D341Med (cell line): ENCODE measurements around the gene RNASEH1.

Experiments
- DNase-seq: peaks from one replicate; pipeline ENCODE4 v3.0.0; 2012; ENCODE audit warnings: low spot score

Gene RNASEH1

GRCh38 chr2:3558205-3559014 is at the start of gene RNASEH1:
Gene RNASEH1, minus strand, starts transcription at chr2:3558333. Its CDS starts 73 bp downstream, at chr2:3558260.
- peak; percentile 98 for DNase-seq

GRCh38 chr2:3606370-3607201 is 48.5 kb upstream of the RNASEH1 start:
- DNase-seq, result peak; percentile 35

GRCh38 chr2:3606028-3606369 is 47.9 kb upstream of the RNASEH1 start:
- no peak for DNase-seq

- peak; percentile 78 for DNase-seq
Observed at GRCh38 chr2:3604991-3605961, 47.1 kb upstream of the RNASEH1 start.

- peak; percentile 14 for DNase-seq
Observed at GRCh38 chr2:3604207-3604877, 46.2 kb upstream of the RNASEH1 start.

GRCh38 chr2:3603536-3604206 is 45.5 kb upstream of the RNASEH1 start:
- peak; percentile 6 for DNase-seq

GRCh38 chr2:3602553-3603339 is 44.6 kb upstream of the RNASEH1 start:
- peak; percentile 13 for DNase-seq

- no peak for DNase-seq
Observed at GRCh38 chr2:3601561-3602271, 43.6 kb upstream of the RNASEH1 start.

GRCh38 chr2:3600256-3600855 is 42.2 kb upstream of the RNASEH1 start:
- no peak for DNase-seq

- DNase-seq, result peak; percentile 29
Observed at GRCh38 chr2:3598912-3599854, 41.0 kb upstream of the RNASEH1 start.

- DNase-seq, result no peak
Observed at GRCh38 chr2:3598197-3598910, 40.2 kb upstream of the RNASEH1 start.

- no peak for DNase-seq
Observed at GRCh38 chr2:3597567-3597966, 39.4 kb upstream of the RNASEH1 start.

GRCh38 chr2:3596901-3597417 is 38.8 kb upstream of the RNASEH1 start:
- DNase-seq, result no peak

GRCh38 chr2:3595985-3596384 is 37.9 kb upstream of the RNASEH1 start:
- DNase-seq, result no peak

GRCh38 chr2:3595404-3595803 is 37.3 kb upstream of the RNASEH1 start:
- peak; percentile 12 for DNase-seq

GRCh38 chr2:3594493-3595281 is 36.6 kb upstream of the RNASEH1 start, which contains the start of gene COLEC11:
Gene COLEC11, plus strand, starts transcription at chr2:3595112. Its CDS starts 9,229 bp downstream, at chr2:3604341.
- peak; percentile 27 for DNase-seq
